NCI-H2081 (cell line): ENCODE data around the gene MCM9.
"Not testable (repeated sequence)": the region's sequence is repeated elsewhere in the genome, so short reads cannot be mapped to it uniquely, and the experiment has no call there.

Experiments used
- DNase-seq, 2 experiments: peaks; one replicate each; lab custom pipeline; 2025; lab: John Stamatoyannopoulos, UW

MCM9 gene

GRCh38 chr6:118893807-118894424 lies 41.0 kb downstream of the MCM9 start, which contains the start of gene ASF1A:
ASF1A (plus strand) TSS chr6:118894152; CDS start chr6:118894414, 262 bp downstream.
- peak; percentile 94 to 96 for DNase-seq

- peak; percentile 34 to 74 for DNase-seq
These were observed 41.7 kb downstream of the MCM9 start for GRCh38 chr6:118893064-118893806.

GRCh38 chr6:118892355-118892991 lies 42.5 kb downstream of the MCM9 start:
- DNase-seq = peak in 1 of 2 experiments; percentile 25

- DNase-seq = no peak
These were observed 43.8 kb downstream of the MCM9 start for GRCh38 chr6:118890997-118891790.

DNA sequence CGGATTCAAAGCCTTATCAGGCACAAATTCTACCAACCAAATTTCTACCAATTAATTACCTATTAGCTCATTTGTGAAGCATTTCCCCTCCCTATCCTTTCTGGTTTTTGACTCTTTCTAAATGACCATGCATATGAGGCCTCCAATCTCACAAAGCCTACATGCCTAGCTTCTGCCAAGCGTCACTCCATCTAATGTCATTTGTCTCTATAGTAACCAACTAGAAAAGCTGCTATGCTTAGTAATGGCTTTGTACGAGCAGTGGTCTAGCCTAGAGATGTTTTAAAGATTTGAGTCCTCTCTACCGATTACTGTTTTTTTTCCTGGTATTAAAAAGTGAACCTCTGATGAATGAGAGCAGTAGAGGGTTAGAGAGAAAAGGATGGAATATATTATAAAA lies 45.8 kb downstream of the MCM9 start:
- peak in 1 of 2 experiments; percentile 2 for DNase-seq

- DNase-seq = no peak
These were observed 48.3 kb downstream of the MCM9 start for GRCh38 chr6:118886641-118887040.

DNA sequence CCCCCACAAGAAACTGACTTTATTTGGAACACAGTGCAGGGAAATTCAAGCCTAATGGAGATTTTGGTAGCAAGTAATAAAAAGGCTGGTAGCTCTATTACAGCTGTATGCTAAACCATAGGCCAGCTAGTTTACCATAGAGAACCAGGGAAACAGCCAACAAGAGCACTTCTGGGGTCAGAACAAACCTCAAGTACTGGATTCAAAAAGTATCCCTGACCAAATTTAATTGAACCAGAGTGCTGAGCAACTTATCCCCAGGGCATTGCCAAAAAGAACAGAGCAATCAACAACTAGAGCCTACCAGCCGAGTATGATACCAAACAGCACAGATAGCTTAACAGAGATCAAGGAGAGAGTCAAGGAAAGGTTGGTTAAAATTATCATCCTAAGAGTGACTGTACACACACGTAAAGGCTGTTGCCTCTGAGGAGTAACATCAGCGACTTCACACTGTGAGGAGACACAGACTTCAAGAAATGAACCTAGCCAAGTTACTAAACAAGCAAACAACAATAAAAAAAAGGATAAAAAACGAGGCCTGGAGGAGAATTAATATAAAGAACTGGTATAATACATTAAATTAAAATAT lies 52.5 kb downstream of the MCM9 start:
- no peak for DNase-seq

GRCh38 chr6:118881440-118882313 lies 53.3 kb downstream of the MCM9 start:
- no peak for DNase-seq

- no peak for DNase-seq
These were observed 57.2 kb downstream of the MCM9 start for GRCh38 chr6:118877806-118878205.

- DNase-seq = no peak
These were observed 58.1 kb downstream of the MCM9 start for GRCh38 chr6:118876814-118877213.

DNA sequence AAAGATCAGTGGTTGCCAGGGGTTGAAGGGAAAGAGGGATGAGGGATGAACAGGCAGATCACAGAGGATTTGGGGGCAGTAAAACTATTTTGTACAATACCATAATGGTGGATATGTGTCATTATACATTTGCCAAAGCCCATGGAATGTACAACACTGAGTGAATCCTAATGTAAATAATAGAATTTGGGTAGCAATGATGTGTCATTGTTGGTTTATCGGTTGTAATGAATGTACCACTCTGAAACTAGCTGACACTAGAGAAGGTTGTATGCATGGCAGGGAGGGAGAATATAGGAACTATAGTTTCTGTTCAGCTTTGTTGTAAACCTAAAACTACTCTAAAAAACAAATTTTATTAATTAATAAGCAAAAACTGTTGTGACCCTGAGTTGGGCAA lies 58.8 kb downstream of the MCM9 start:
- no peak for DNase-seq

DNA sequence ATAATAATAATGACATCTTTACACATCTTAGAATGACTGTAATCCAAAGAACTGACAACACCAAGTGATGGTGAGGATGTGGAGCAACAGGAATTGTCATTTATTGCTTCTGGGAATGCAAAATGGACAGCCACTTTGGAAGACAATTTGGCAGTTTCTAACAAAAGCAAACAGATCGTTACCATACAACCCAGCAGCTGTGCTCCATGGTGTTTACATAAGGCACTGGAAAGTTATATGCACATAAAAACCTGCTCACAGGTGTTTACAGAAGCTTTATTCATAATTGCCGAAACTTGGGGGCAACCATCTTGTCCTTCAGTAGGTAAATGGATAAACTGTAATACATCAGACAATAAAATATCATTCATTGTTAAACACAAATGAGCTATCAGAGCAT lies 59.3 kb downstream of the MCM9 start:
- DNase-seq = peak; percentile 32 to 84

DNA sequence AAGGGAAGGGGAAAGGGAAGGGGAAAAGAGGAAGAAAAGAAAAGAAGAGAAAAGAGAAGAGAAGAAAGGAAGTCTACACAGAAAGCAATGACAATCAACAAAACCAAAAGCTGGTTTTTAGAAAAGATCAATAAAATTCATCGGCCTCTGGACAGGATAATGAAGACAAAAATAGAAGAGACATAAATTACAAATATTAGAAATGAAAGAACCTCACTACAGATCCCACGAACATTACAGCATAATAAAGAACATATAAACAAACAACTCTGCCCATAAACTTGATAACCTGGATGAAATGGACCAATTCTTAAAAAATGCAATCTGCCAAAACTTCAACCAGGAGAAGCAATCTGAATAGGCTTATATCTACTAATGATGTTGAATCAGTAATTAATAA lies 61.7 kb downstream of the MCM9 start:
- no peak for DNase-seq

DNA sequence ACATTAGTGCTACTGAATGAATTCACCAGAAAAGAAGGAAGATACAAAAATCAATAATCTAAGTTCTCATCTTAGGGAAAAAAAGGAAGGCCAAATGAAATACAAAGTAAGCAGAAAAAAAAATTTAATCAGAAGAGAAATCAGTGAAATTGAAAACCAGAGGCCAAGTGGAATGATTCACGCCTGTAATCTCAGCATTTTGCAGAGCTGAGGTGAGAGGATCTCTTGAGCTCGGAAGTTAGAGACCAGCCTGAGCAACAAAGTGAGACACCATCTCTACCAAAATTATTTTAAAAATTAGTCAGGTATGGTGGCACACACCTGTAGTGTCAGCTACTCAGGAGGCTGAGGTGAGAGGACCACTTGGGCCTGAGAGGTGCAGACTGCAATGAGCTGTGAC lies 62.2 kb downstream of the MCM9 start:
- DNase-seq = no peak

GRCh38 chr6:118872318-118872717 lies 62.6 kb downstream of the MCM9 start:
- no peak for DNase-seq

DNA sequence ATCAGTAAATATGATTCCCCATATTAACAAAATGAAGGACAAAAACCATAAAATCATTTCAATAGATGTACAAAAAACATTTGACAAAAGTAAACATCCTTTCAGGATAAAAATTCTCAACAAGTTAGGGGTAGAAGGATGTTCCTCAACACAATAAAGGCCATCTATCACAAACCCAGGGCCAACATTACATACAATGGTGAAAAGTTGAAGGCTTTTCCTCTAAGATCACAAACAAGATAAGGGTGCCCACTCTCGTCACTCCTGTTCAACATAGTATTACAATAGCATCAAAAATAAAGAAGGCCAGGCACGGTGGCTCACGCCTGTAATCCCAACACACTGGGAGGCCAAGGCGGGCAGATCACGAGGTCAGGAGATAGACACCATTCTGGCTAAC lies 63.6 kb downstream of the MCM9 start:
- no peak for DNase-seq

- DNase-seq = no peak
These were observed 64.9 kb downstream of the MCM9 start for GRCh38 chr6:118869894-118870589.

DNA sequence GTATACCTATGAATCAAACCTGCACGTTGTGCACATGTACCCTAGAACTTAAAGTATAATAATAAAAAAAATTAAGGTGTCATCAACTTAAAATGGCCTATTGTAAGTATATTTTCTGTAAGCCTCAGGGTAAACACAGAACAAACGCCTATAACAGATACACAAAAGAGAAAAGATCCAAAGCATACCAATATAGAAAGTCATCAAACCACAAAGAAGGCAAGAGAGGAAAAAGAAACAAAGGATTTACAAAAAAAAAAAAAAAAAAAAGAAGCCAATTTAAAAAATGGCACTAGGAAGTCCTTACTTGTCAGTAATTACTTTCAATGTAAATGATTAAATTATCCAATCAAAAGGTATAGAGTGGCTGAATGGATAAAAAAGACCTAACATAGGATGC lies 65.6 kb downstream of the MCM9 start:
- DNase-seq = no peak

DNA sequence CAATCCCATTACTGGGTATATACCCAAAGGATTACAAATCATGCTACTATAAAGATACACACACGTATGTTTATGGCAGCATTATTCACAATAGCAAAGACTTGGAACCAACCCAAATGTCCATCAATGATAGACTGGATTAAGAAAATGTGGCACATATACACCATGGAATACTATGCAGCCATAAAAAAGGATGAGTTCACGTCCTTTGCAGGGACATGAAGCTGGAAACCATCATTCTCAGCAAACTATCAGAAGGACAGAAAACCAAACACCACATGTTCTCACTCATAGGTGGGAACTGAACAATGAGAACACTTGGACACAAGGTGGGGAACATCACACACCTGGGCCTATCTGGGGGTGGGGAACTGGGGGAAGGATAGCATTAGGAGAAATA lies 66.1 kb downstream of the MCM9 start:
- DNase-seq = not testable (repeated sequence)

DNA sequence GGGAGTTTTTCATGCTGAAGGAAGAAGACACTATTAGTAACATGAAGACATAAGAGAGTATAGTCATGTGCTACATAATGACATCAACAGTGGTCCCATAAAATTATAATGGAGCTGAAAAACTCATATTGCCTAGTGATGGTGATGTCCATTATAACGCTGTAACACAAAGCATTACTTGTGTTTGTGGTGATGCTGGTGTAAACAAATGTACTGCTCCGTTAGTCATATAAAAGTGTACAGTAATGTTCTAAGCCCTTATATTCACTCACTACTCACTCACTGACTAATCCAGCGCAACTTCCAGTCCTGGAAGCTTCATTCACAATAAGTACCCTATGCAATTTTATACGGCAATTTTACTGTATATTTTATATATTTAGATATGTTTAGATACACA lies 67.8 kb downstream of the MCM9 start:
- DNase-seq = no peak

DNA sequence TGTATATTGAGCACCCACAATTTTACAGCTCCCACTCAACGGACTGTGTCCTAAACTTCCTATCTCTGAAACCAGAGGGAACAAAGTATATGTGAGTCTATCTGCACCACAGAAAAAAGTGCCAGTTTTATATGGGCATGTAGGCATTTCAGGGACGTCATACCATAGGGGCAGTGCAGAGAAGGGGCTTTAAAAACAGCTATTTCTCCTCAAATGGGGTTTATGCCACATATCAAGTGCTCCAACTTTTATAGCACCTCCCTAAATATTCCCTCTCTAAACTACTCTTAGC lies 69.9 kb downstream of the MCM9 start:
- DNase-seq = no peak
